GM19193 (cell line): ENCODE data around the gene KCNG4.

ENCODE experiments used
- POLR2A ChIP-seq: IDR thresholded peaks from 4 replicates; pipeline ENCODE4 v1.6.1; 2011; ENCODE audit not compliant: insufficient read depth, insufficient read length; ENCODE audit errors: extremely low read depth

KCNG4 gene

GRCh38 chr16:84186685-84187437 lies 53.0 kb downstream of the KCNG4 start, which contains the start of gene TAF1C:
TSS of gene TAF1C (minus strand) at chr16:84187057. CDS start at chr16:84184988, 2,069 bp downstream.
- peak; percentile 86 for TF ChIP-seq POLR2A

DNA sequence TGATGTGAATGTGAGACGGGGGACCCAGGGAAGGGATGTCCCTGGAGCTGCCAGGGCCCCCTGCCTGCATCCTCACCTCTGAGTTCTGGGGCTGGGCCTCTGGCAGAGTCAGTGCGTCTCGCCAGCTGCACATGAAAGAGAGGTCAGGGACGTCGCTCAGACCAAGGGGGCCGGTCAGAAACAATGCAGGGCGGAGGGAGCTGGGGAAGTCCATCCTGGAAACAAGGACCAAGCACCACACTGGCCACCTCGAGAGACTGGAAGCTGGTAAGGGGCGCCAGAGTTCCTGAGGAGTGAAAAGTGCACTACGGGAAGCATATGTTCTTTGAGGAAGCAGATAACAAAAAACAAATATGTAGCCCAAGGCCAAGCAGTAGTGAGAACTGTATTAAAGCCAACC lies 55.0 kb downstream of the KCNG4 start:
- TF ChIP-seq POLR2A = no peak

GRCh38 chr16:84183911-84184591 lies 55.8 kb downstream of the KCNG4 start:
- TF ChIP-seq POLR2A = no peak

GRCh38 chr16:84183572-84183875 lies 56.3 kb downstream of the KCNG4 start:
- TF ChIP-seq POLR2A = no peak

DNA sequence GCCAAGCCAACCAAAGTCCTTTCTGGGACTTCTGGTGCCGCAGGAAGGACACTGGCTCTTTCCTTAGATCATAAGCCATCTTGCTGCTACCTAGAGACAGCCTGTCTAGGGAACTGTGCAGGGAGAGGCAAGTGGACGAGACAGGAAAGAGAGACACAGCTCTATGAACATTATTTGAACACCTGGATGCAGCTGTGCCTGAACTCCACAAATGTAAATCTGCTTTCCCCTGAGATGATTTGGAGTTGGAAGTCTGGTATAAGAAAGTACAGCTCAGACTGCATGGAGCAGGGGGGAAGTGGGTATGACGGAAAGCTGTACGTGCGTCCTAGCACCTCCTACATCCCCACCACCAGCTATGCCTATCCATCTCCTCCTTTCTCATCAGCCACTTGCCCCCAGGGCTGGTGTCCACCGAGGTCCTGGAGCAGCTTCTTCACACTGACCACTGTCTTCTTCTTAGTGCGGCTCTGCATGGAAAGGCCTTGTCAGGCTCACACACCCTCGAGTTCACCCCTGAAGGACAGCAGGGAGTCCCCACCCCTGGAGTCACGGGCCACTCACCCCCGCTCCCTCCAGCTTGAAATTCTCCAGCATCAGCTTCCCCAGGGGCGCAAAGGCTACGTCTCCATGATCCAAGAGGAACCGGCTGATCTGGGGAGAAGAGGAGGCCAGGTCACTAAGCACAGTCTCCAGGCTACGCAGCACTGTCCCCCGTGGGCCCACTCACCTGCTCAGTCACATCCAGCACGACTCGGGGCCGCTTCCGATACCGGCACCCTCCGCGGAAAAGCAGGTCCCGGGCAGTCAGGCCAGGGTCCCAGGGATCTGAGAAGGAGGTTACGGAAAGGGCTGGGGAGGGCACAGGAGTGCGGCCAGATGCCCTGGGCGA lies 56.9 kb downstream of the KCNG4 start:
- no peak for TF ChIP-seq POLR2A

GRCh38 chr16:84182104-84182503 lies 57.7 kb downstream of the KCNG4 start:
- no peak for TF ChIP-seq POLR2A

DNA sequence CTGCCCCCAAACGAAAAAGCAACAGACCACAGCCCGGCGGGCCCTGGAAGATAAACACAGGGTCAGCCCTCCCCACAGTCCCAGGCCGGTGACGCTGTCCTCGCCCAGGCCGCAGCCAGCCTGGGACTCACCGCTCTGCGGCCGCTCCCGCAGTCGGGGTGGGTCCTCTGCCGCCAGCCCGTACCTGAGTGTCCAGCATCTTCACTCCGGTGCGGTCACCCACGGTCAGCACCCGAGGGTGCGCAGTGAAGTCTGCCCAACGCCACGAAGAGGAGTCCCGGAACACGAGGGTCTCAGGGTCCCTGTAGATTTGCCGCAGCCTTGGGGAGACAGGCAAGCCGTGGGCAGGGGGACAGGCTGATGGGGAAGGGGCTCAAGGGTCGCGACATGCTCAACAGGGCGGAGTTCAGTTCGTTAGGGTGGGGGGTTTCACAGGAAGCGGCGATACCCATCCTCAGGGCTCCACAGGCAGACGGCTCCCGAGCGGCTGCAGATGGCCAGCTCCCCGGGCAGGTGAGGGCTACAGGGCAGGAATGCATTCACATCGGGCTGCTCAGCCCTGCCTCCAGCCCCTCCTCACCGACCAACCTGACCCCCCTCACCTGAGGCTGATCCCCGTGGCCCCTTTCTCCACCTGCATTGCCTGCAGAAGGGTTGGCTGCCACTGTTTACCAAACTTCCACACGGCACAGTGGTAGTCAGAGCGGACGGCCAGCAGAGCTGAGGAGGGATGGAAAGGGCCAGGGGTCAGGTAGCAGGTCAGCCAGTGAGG lies 58.5 kb downstream of the KCNG4 start:
- no peak for TF ChIP-seq POLR2A

DNA sequence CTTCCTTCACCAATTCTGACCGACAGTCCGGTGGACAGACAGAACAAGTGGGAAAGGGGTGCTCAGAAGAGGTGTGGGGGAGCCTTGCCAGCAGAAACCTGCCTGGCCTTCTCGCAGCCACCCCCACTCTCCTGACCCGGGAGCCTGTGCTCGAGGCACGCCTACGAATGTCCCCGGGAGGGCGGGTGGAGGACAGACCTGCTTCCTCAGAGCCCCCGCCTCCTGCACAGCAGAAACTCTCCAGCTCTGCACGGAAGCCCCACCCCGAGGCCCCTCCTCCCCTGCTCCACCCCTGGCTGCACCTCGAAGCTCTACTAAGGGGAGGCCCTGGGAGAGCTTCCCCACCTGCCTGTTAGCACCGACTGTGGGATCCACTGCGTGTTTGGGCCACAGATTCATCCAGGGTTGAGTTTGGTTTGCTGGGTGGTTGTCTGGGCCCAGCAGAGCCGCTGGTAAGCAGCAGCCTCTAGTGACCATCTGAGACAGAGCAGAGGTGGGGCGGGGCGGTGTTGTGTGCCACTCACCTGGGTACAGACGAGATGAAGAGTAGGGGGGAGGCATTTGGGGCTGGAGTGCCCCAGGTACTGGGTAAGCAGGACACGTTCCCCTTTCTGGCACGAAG lies 59.2 kb downstream of the KCNG4 start:
- no peak for TF ChIP-seq POLR2A

GRCh38 chr16:84179612-84180320 lies 60.0 kb downstream of the KCNG4 start:
- no peak for TF ChIP-seq POLR2A

GRCh38 chr16:84178892-84179611 lies 60.8 kb downstream of the KCNG4 start:
- TF ChIP-seq POLR2A = no peak

DNA sequence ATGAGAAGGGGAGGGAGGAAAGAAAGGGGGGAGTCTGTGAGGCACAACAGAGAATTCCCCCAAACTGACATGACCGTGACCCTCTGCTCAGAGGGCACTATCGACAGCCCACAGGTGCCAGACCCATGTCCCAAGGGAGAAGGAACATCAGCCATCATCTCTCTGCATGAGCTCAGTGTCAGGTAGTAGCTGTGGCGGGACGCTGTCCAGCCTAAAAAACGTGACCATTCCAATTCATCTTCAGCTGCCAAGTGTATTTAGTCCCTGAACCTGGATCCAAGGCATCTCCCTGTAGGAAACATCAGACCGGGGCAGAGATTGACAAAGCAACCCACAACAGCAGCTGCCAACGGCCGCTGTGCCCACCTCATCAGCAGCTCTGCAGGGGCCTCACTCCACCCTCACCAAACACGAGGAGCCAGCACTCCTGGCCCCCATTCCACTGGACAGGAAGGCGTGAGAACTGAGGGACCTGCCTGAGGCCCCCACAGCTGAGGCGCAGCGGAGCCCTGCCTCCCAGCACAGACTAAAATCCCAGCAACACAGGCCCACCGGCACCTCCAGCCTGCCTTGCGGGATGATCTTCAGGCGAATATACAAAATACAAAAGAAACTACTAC lies 61.6 kb downstream of the KCNG4 start:
- TF ChIP-seq POLR2A = no peak

DNA sequence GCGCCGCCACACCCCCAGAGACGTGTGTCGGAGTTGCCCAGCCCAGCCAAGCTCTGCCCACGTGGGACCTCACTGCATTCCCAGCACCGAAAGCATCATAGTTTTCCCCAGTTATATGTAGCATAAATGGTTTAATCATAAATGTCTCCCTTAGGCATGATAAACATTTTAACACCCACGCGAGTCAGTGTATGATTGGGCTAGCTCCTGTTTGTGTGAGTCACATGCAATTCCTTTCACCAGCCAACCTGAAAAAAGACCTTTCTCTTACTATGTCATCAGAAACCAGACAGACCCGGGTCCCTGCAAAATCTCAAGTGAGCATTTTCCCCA lies 62.1 kb downstream of the KCNG4 start:
- no peak for TF ChIP-seq POLR2A
